ENCODE data around the gene TUG1.

- TF ChIP-seq MXI1 (IDR thresholded peaks at IDR 0.05; ENCODE audit: low read depth, low read length) (no peak), YY1 (IDR thresholded peaks at IDR 0.05; ENCODE audit: low read depth, low read length) (no peak), FOXM1 (IDR thresholded peaks at IDR 0.05; ENCODE audit: low read depth, low read length) (no peak), EZH2 (IDR thresholded peaks at IDR 0.05; ENCODE audit: borderline replicate concordance, control insufficient read depth, low read depth, low read length) (no peak), BRCA1 (IDR thresholded peaks at IDR 0.05; ENCODE audit: low read depth, low read length) (no peak), POLR2AphosphoS5 (IDR thresholded peaks at IDR 0.05; ENCODE audit: low read length) (no peak), MYC (IDR thresholded peaks at IDR 0.05; ENCODE audit: insufficient read depth, insufficient read length, insufficient replicate concordance, low read length, severe bottlenecking) (no peak), ESRRA (IDR thresholded peaks at IDR 0.05; ENCODE audit: low read length) (no peak), KDM1A (IDR thresholded peaks at IDR 0.05; ENCODE audit: borderline replicate concordance) (no peak), TAF1 (IDR thresholded peaks at IDR 0.05; ENCODE audit: borderline replicate concordance, low read depth, low read length) (no peak)
These were observed 13.4 kb downstream of the TUG1 start for GRCh38 chr22:30982512-30982911.
